ENCODE results near the gene CCDC149.

Gene CCDC149

GRCh38 chr4:24805566-24805965 lies 107.3 kb downstream of the CCDC149 start:
- no peak overlapping the region for H2AFZ ChIP-seq (ENCODE audit: low read length)
- TF ChIP-seq EZH2 (IDR thresholded peaks at IDR 0.05; ENCODE audit: borderline replicate concordance, low read length) = no peak
- TF ChIP-seq CTCF (IDR thresholded peaks at IDR 0.05; ENCODE audit: low read length) = no peak
- no peak overlapping the region for H3K27ac ChIP-seq (ENCODE audit: low read depth, low read length, poor library complexity, severe bottlenecking)
- H3K27me3 ChIP-seq (ENCODE audit: insufficient read depth, low read length) = no peaks in the 10 kb centered on the region
- H3F3A ChIP-seq (ENCODE audit: insufficient read depth, low read length) = no peaks in the 10 kb centered on the region
- no peak overlapping the region for H3K4me2 ChIP-seq (ENCODE audit: low read length)
- H3K4me1 ChIP-seq (ENCODE audit: insufficient read depth, low read length, severe bottlenecking) = no peaks in the 10 kb centered on the region
- H3K4me3 ChIP-seq (ENCODE audit: low read depth, low read length, poor library complexity, severe bottlenecking) = no peak overlapping the region
- H3K9me3 ChIP-seq (ENCODE audit: low read length) = no peaks in the 10 kb centered on the region
- H4K20me1 ChIP-seq (ENCODE audit: insufficient read depth, low read length) = no peaks in the 10 kb centered on the region
- H3K79me2 ChIP-seq (ENCODE audit: insufficient read depth, low read length) = no peaks in the 10 kb centered on the region
- no peaks in the 10 kb centered on the region for H3K36me3 ChIP-seq (ENCODE audit: insufficient read depth, low read length)
- H3K9me2 ChIP-seq (ENCODE audit: low read depth, low read length) = no peaks in the 10 kb centered on the region
- H3K9ac ChIP-seq (ENCODE audit: low read length) = no peak overlapping the region

- Histone ChIP-seq H3K27me3 (ENCODE audit: insufficient read depth, low read length) (no peaks in the 10 kb centered on the region), H3F3A (ENCODE audit: insufficient read depth, low read length) (no peaks in the 10 kb centered on the region), H3K4me3 (ENCODE audit: low read depth, low read length, poor library complexity, severe bottlenecking) (no peak overlapping the region), H3K9me2 (ENCODE audit: low read depth, low read length) (no peaks in the 10 kb centered on the region), H3K9me3 (ENCODE audit: low read length) (no peaks in the 10 kb centered on the region), H3K9ac (ENCODE audit: low read length) (no peak overlapping the region), H3K36me3 (ENCODE audit: insufficient read depth, low read length) (no peaks in the 10 kb centered on the region), H3K27ac (ENCODE audit: low read depth, low read length, poor library complexity, severe bottlenecking) (no peak overlapping the region), H4K20me1 (ENCODE audit: insufficient read depth, low read length) (no peaks in the 10 kb centered on the region), H2AFZ (ENCODE audit: low read length) (no peak overlapping the region), H3K4me2 (ENCODE audit: low read length) (no peak overlapping the region), H3K4me1 (ENCODE audit: insufficient read depth, low read length, severe bottlenecking) (no peaks in the 10 kb centered on the region), H3K79me2 (ENCODE audit: insufficient read depth, low read length) (no peaks in the 10 kb centered on the region)
- TF ChIP-seq CTCF (IDR thresholded peaks at IDR 0.05; ENCODE audit: low read length) (no peak), EZH2 (IDR thresholded peaks at IDR 0.05; ENCODE audit: borderline replicate concordance, low read length) (no peak)
Observed at GRCh38 chr4:24805067-24805466, 107.8 kb downstream of the CCDC149 start.

GRCh38 chr4:24802648-24803047 lies 110.2 kb downstream of the CCDC149 start:
- no peaks in the 10 kb centered on the region for H3K9me2 ChIP-seq (ENCODE audit: low read depth, low read length)
- no peaks in the 10 kb centered on the region for H3F3A ChIP-seq (ENCODE audit: insufficient read depth, low read length)
- no peaks in the 10 kb centered on the region for H3K27me3 ChIP-seq (ENCODE audit: insufficient read depth, low read length)
- no peaks in the 10 kb centered on the region for H3K4me1 ChIP-seq (ENCODE audit: insufficient read depth, low read length, severe bottlenecking)
- H3K4me2 ChIP-seq (ENCODE audit: low read length) = no peak overlapping the region
- no peaks in the 10 kb centered on the region for H3K36me3 ChIP-seq (ENCODE audit: insufficient read depth, low read length)
- no peak overlapping the region for H2AFZ ChIP-seq (ENCODE audit: low read length)
- H3K79me2 ChIP-seq (ENCODE audit: insufficient read depth, low read length) = no peaks in the 10 kb centered on the region
- TF ChIP-seq EZH2 (IDR thresholded peaks at IDR 0.05; ENCODE audit: borderline replicate concordance, low read length) (no peak), CTCF (IDR thresholded peaks at IDR 0.05; ENCODE audit: low read length) (no peak)
- no peak overlapping the region for H3K27ac ChIP-seq (ENCODE audit: low read depth, low read length, poor library complexity, severe bottlenecking)
- H3K9ac ChIP-seq (ENCODE audit: low read length) = no peak overlapping the region
- no peak overlapping the region for H3K4me3 ChIP-seq (ENCODE audit: low read depth, low read length, poor library complexity, severe bottlenecking)
- H4K20me1 ChIP-seq (ENCODE audit: insufficient read depth, low read length) = no peaks in the 10 kb centered on the region
- H3K9me3 ChIP-seq (ENCODE audit: low read length) = no peaks in the 10 kb centered on the region
